ENCODE measurements around the gene MFSD1. TPM values are rescaled to one million over a fixed set of nuclear protein-coding genes. Genes with fewer than 3 reads are reported as not detected.

The MFSD1 gene
- total and polyA plus RNA-seq, 2 of the 13 experiments (the other 11 are each of a cell fraction or from before 2014, with no cell fraction given) = 17.3 to 37.9 TPM

DNA sequence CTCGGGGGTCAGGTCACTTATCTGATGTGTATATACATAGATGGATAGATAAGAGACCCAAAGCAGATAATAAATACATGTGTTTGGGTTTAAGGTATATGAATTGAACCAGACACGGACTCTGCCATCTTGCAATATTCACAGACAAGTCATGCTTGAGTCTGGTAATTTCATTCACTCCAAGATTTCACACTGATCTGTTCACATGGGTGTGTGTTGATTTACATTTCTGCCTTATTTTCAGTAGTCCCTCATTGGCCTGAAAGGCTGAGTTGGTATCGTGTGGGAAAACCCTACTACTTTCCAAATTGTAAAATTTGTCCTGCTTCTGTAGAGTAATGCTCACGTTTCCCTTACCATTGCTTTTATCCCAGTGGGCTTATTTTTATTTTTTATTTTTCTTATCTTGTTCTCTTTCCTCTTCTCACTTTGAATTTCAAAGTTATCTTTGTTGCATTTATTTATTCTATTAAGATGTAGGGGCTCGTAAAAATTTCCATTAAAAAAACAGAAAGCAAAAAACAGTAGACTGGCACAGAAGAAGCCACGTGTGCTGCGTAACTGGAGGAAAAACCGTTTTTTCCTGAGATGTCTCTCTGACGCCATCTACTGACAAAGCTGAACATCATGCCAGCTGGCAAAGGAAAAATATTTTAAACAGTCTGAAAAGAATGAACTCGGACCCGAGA lies 10.8 kb upstream of the MFSD1 start (continued):
- TF ChIP-seq SRSF4 (IDR thresholded peaks at IDR 0.05; ENCODE audit: low read depth, low read length, poor library complexity, severe bottlenecking) (no peak), TBX2 (CRISPR knock-in tag; IDR thresholded peaks at IDR 0.05; ENCODE audit: borderline replicate concordance) (no peak), NPAS2 (CRISPR knock-in tag; IDR thresholded peaks at IDR 0.05; ENCODE audit: borderline replicate concordance) (no peak), ERF (CRISPR knock-in tag; IDR thresholded peaks at IDR 0.05) (0 out of 2 replicates have a peak, but pooled peaks have one; percentile 26), STAG1 (CRISPR knock-in tag; IDR thresholded peaks at IDR 0.05) (peak; percentile 87), ZNF563 (CRISPR knock-in tag; IDR thresholded peaks at IDR 0.05) (no peak), KAT8 (CRISPR knock-in tag; IDR thresholded peaks at IDR 0.05) (0 out of 2 replicates have a peak, but pooled peaks have one; percentile 35), ZNF652 (CRISPR knock-in tag; IDR thresholded peaks at IDR 0.05; ENCODE audit: borderline replicate concordance, low read depth) (no peak), TOE1 (CRISPR knock-in tag; IDR thresholded peaks at IDR 0.05) (no peak), ZMYM3 (CRISPR knock-in tag; IDR thresholded peaks at IDR 0.05) (no peak), YEATS4 (CRISPR knock-in tag; IDR thresholded peaks at IDR 0.05; ENCODE audit: borderline replicate concordance) (0 out of 2 replicates have a peak, but pooled peaks have one; percentile 21), MXI1 (IDR thresholded peaks at IDR 0.05; ENCODE audit: borderline replicate concordance, low read depth, low read length) (peak; percentile 32; the same call in 1 of the 3 replicates)
- TF ChIP-seq, protein P1, sequence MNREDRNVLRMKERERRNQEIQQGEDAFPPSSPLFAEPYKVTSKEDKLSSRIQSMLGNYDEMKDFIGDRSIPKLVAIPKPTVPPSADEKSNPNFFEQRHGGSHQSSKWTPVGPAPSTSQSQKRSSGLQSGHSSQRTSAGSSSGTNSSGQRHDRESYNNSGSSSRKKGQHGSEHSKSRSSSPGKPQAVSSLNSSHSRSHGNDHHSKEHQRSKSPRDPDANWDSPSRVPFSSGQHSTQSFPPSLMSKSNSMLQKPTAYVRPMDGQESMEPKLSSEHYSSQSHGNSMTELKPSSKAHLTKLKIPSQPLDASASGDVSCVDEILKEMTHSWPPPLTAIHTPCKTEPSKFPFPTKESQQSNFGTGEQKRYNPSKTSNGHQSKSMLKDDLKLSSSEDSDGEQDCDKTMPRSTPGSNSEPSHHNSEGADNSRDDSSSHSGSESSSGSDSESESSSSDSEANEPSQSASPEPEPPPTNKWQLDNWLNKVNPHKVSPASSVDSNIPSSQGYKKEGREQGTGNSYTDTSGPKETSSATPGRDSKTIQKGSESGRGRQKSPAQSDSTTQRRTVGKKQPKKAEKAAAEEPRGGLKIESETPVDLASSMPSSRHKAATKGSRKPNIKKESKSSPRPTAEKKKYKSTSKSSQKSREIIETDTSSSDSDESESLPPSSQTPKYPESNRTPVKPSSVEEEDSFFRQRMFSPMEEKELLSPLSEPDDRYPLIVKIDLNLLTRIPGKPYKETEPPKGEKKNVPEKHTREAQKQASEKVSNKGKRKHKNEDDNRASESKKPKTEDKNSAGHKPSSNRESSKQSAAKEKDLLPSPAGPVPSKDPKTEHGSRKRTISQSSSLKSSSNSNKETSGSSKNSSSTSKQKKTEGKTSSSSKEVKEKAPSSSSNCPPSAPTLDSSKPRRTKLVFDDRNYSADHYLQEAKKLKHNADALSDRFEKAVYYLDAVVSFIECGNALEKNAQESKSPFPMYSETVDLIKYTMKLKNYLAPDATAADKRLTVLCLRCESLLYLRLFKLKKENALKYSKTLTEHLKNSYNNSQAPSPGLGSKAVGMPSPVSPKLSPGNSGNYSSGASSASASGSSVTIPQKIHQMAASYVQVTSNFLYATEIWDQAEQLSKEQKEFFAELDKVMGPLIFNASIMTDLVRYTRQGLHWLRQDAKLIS (CRISPR knock-in tag; IDR thresholded peaks at IDR 0.05) = no peak
- TF ChIP-seq, protein P2, sequence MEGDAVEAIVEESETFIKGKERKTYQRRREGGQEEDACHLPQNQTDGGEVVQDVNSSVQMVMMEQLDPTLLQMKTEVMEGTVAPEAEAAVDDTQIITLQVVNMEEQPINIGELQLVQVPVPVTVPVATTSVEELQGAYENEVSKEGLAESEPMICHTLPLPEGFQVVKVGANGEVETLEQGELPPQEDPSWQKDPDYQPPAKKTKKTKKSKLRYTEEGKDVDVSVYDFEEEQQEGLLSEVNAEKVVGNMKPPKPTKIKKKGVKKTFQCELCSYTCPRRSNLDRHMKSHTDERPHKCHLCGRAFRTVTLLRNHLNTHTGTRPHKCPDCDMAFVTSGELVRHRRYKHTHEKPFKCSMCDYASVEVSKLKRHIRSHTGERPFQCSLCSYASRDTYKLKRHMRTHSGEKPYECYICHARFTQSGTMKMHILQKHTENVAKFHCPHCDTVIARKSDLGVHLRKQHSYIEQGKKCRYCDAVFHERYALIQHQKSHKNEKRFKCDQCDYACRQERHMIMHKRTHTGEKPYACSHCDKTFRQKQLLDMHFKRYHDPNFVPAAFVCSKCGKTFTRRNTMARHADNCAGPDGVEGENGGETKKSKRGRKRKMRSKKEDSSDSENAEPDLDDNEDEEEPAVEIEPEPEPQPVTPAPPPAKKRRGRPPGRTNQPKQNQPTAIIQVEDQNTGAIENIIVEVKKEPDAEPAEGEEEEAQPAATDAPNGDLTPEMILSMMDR (CRISPR knock-in tag; IDR thresholded peaks at IDR 0.05) = peak; percentile 79
- TF ChIP-seq, protein P3, sequence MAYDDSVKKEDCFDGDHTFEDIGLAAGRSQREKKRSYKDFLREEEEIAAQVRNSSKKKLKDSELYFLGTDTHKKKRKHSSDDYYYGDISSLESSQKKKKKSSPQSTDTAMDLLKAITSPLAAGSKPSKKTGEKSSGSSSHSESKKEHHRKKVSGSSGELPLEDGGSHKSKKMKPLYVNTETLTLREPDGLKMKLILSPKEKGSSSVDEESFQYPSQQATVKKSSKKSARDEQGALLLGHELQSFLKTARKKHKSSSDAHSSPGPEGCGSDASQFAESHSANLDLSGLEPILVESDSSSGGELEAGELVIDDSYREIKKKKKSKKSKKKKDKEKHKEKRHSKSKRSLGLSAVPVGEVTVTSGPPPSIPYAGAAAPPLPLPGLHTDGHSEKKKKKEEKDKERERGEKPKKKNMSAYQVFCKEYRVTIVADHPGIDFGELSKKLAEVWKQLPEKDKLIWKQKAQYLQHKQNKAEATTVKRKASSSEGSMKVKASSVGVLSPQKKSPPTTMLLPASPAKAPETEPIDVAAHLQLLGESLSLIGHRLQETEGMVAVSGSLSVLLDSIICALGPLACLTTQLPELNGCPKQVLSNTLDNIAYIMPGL (CRISPR knock-in tag; IDR thresholded peaks at IDR 0.05; ENCODE audit: borderline replicate concordance in 1 of 2, low read depth in 1 of 2) = peak in 1 of 2 experiments; percentile 46; a peak in 1 of 4 replicates
- TF ChIP-seq, protein P4, sequence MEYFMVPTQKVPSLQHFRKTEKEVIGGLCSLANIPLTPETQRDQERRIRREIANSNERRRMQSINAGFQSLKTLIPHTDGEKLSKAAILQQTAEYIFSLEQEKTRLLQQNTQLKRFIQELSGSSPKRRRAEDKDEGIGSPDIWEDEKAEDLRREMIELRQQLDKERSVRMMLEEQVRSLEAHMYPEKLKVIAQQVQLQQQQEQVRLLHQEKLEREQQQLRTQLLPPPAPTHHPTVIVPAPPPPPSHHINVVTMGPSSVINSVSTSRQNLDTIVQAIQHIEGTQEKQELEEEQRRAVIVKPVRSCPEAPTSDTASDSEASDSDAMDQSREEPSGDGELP (IDR thresholded peaks at IDR 0.05; ENCODE audit: borderline replicate concordance, low read depth) = peak; percentile 40; the same call in 1 of the 2 replicates
- TF ChIP-seq, protein P5, sequence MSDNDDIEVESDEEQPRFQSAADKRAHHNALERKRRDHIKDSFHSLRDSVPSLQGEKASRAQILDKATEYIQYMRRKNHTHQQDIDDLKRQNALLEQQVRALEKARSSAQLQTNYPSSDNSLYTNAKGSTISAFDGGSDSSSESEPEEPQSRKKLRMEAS (IDR thresholded peaks at IDR 0.05) = peak; percentile 57
- TF ChIP-seq, protein P6, sequence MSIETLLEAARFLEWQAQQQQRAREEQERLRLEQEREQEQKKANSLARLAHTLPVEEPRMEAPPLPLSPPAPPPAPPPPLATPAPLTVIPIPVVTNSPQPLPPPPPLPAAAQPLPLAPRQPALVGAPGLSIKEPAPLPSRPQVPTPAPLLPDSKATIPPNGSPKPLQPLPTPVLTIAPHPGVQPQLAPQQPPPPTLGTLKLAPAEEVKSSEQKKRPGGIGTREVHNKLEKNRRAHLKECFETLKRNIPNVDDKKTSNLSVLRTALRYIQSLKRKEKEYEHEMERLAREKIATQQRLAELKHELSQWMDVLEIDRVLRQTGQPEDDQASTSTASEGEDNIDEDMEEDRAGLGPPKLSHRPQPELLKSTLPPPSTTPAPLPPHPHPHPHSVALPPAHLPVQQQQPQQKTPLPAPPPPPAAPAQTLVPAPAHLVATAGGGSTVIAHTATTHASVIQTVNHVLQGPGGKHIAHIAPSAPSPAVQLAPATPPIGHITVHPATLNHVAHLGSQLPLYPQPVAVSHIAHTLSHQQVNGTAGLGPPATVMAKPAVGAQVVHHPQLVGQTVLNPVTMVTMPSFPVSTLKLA (IDR thresholded peaks at IDR 0.05) = 0 out of 2 replicates have a peak, but pooled peaks have one; percentile 12

Data from HepG2 (cell line).